Body of pancreas (tissue), 4 donors: ENCODE measurements around the gene FBL.

ENCODE experiments used
- CTCF ChIP-seq, 7 experiments: fragments of 450-650 bp in 4 of 7; fragments of 200-600 bp in 3 of 7; sonication (generic) in 3 of 7; IDR thresholded peaks; one replicate each; pipeline ENCODE4 v1.5.1; 2016 to 2019; ENCODE audit warnings: antibody characterized with exemption in 7 of 7
- POLR2A ChIP-seq, 3 donors: fragments of 450-650 bp; IDR thresholded peaks; one replicate each; pipeline ENCODE4 v1.6.1; 2016; ENCODE audit warnings: antibody characterized with exemption in 3 of 3, mild to moderate bottlenecking in 2 of 3

GRCh38 chr19:39833160-39833463, 13.1 kb downstream of the FBL start:
- TF ChIP-seq CTCF (IDR thresholded peaks at IDR 0.05) (no peak), POLR2A (IDR thresholded peaks at IDR 0.05) (no peak)
